ENCODE measurements around the gene RASA4B. TPM values are rescaled to one million over a fixed set of nuclear protein-coding genes. Genes with fewer than 3 reads are reported as not detected.
A peak's percentile ranks its signal among the peaks of the same experiment; 100 is the strongest.

Gene RASA4B
- total RNA-seq, 4 donors from 2014 or later, result 4.2 to 39.2 (median 18.5) TPM

DNA sequence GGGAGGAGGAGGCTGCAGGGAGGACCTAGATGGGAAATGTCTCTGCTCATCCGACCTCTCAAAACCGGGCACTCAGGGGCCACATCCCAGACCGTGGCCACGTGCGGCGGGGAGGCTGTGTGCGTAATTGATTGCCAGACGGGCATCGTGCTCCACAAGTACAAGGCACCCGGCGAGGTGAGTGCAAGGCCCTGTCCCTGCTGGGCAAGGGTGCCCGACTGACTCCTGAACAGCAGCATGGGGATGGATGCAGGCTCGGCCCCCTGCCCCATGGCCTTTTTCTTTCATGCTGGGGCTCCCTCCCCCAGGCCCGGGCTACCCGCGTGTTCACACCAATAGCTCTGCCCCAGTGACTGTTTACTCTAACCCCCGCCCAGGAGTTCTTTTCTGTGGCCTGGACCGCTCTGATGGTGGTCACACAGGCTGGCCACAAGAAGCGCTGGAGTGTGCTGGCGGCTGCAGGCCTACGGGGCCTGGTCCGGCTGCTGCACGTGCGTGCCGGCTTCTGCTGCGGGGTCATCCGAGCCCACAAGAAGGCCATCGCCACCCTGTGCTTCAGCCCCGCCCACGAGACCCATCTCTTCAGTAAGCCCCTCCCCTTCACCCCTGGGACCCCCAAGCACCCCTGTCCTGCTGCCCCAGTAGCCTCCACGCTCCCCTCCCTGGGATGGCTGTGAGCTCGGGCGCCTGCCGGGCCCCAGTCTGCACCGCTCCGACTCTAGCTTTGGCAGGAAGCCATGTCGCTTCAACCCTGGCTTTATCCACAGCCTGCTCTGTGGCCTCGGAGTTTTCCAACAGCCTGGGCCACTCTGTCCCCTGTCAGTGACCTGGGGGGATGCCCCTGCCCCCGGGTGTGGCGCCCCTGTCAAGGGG lies 48.9 kb downstream of the RASA4B start:
- Histone ChIP-seq H3K9me3 (no peaks in the 10 kb centered on the region), H3K4me1 (peaks cover 11 to 33% (median 24%) of the 10 kb centered on the region in 4 donors), H3K4me3 (no peak overlapping the region), H3K27ac (replicated peaks in 1 of 4) (no peak overlapping the region), H3K36me3 (peaks cover 7 to 63% (median 48%) of the 10 kb centered on the region in 4 donors), H3K27me3 (no peaks in the 10 kb centered on the region)
- no peak for TF ChIP-seq POLR2AphosphoS5 (IDR thresholded peaks at IDR 0.05)
- TF ChIP-seq, protein P1, sequence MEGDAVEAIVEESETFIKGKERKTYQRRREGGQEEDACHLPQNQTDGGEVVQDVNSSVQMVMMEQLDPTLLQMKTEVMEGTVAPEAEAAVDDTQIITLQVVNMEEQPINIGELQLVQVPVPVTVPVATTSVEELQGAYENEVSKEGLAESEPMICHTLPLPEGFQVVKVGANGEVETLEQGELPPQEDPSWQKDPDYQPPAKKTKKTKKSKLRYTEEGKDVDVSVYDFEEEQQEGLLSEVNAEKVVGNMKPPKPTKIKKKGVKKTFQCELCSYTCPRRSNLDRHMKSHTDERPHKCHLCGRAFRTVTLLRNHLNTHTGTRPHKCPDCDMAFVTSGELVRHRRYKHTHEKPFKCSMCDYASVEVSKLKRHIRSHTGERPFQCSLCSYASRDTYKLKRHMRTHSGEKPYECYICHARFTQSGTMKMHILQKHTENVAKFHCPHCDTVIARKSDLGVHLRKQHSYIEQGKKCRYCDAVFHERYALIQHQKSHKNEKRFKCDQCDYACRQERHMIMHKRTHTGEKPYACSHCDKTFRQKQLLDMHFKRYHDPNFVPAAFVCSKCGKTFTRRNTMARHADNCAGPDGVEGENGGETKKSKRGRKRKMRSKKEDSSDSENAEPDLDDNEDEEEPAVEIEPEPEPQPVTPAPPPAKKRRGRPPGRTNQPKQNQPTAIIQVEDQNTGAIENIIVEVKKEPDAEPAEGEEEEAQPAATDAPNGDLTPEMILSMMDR (IDR thresholded peaks at IDR 0.05), result no peak
- no peak for TF ChIP-seq POLR2A (IDR thresholded peaks at IDR 0.05; ENCODE audit: low read depth)
- TF ChIP-seq EP300 (IDR thresholded peaks at IDR 0.05), result no peak
- DNase-seq (ENCODE audit: extremely low spot score), result no peak
- WGBS, result 85% methylated on average over 33 of the region's 40 CpGs
- intact Hi-C loops (cut with DNase I), result no loop called here

DNA sequence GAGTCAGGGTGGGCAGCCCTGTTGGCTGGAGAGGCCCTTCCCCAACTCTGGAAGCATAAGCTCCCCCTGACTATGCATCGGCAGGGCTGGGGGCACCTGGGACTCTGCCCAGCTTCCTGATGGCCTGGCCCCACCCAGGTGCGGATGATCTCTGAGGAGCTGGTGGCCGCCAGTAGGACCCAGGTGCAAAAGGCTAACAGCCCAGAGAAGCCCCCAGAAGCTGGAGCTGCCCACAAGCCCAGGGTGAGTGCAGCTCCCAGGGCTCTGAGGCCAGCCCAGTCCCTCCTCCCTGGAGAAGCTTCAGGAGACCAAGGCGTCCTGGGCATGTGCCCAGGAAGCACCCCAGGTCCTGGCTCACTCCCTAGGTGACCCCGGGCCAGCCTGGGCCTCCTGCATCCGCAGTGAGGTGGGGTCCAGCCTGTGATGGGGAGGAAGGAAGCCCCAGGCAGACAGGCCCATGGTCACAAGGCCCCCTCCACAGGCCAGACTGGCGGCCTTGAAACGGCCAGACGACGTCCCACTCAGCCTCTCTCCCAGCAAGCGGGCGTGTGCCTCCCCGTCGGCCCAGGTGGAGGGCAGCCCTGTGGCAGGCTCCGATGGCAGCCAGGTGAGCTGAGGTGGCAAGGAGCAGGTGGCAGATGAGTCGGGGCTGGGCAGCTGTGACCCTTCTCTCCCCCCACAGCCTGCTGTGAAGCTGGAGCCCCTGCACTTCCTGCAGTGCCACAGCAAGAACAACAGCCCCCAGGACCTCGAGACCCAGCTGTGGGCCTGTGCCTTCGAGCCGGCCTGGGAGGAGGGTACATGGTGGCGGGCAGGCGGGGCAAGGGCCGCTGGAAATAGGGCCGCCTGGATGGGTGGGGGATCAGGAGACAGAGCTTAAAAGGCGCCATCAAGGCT lies 49.7 kb downstream of the RASA4B start:
- Histone ChIP-seq H3K4me1 (peaks cover 16 to 42% (median 32%) of the 10 kb centered on the region in 4 donors), H3K36me3 (peaks cover 6 to 54% (median 40%) of the 10 kb centered on the region in 4 donors), H3K9me3 (no peaks in the 10 kb centered on the region), H3K4me3 (no peak overlapping the region), H3K27ac (replicated peaks in 1 of 4) (no peak overlapping the region), H3K27me3 (no peaks in the 10 kb centered on the region)
- TF ChIP-seq POLR2A (IDR thresholded peaks at IDR 0.05; ENCODE audit: low read depth) (no peak), EP300 (IDR thresholded peaks at IDR 0.05) (no peak), POLR2AphosphoS5 (IDR thresholded peaks at IDR 0.05) (no peak)
- TF ChIP-seq, protein P1 (IDR thresholded peaks at IDR 0.05), result no peak
- intact Hi-C loops (cut with DNase I), result no loop called here
- WGBS, result 88% methylated on average over 13 of the region's 24 CpGs
- DNase-seq (ENCODE audit: extremely low spot score), result no peak

DNA sequence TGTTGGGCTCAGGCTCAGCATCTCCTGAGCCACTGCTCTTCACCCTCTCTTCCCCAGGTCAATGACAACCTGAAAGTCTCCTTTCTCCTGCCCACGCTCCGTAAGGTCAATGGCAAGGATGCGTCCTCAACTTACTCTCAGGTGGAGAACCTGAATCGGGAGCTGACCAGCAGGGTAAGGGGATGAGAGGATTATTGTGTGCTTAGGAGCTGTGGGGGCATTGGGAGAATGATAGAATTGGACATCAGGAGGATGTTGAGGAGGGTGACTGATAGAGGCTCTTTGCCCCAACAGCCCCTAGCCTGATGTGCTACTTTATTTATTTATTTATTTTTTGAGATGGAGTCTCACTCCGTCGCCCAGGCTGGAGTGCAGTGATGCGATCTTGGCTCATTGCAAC lies 51.5 kb downstream of the RASA4B start:
- H3K4me1 ChIP-seq, result peaks cover 16 to 54% (median 38%) of the 10 kb centered on the region in 4 donors
- peaks cover 0 to 36% (median 25%) of the 10 kb centered on the region in 4 donors for H3K36me3 ChIP-seq
- H3K4me3 ChIP-seq, result peak overlapping the region in 3 of 4 donors; percentile 89 to 97 (median 96)
- H3K9me3 ChIP-seq, result no peaks in the 10 kb centered on the region
- TF ChIP-seq EP300 (IDR thresholded peaks at IDR 0.05) (no peak), POLR2AphosphoS5 (IDR thresholded peaks at IDR 0.05) (no peak), POLR2A (IDR thresholded peaks at IDR 0.05; ENCODE audit: low read depth) (no peak)
- TF ChIP-seq, protein P1 (IDR thresholded peaks at IDR 0.05), result no peak
- no peaks in the 10 kb centered on the region for H3K27me3 ChIP-seq
- DNase-seq (ENCODE audit: extremely low spot score), result no peak
- 88% methylated on average over 7 of the region's 7 CpGs for WGBS
- no peak overlapping the region for H3K27ac ChIP-seq (replicated peaks in 1 of 4)
- intact Hi-C loops (cut with DNase I), result no loop called here

DNA sequence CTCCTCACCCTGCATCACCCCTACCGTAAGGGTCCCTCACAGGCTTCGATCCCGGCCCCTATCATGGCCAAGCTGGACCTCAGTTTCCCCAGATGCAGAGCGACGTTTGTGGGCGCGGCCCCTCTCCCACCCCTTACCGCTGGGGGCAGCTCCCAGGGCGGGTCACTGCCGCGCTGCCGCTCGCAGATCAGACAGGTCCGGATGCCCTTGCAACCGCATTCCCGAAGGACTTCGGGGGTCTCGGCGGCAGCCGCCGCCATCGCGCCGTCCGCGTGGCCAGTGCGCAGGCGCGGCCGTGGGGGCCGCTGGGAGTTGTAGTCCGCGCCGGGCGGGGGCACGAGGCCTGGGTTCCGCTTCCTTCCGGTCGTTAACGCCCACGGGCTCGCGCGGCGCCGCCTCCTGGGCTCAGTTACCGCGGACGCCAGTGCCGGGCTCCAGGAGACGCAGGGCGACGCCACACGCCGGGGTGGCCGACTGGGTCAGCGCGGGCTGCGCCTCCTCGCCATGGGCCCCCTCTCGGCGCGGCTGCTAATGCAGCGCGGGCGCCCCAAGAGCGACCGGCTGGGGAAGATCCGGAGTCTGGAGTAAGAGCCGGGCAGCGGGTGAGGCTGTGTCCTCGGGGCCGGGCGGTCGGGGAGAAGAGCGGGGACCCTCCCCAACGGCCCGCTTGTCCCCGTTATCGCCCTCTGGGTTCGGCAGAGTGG lies 52.8 kb downstream of the RASA4B start, which contains the start of the genes ALKBH4 and LRWD1:
ALKBH4 (minus strand) TSS at position 287 of the 704 bp plus-strand sequence; CDS start at position 260, 27 bp downstream.
LRWD1 (plus strand) TSS at position 408 of the 704 bp plus-strand sequence; CDS start at position 505, 97 bp downstream.
- TF ChIP-seq POLR2AphosphoS5 (IDR thresholded peaks at IDR 0.05) (peak; percentile 80 to 86), EP300 (IDR thresholded peaks at IDR 0.05) (no peak), POLR2A (IDR thresholded peaks at IDR 0.05; ENCODE audit: low read depth) (no peak)
- TF ChIP-seq, protein P1 (IDR thresholded peaks at IDR 0.05), result peak; percentile 14 to 54 (median 21)
- no peaks in the 10 kb centered on the region for H3K9me3 ChIP-seq
- H3K27me3 ChIP-seq, result no peaks in the 10 kb centered on the region
- H3K27ac ChIP-seq (replicated peaks in 1 of 4), result peak within 1 kb of the TSS; percentile 78 to 84 (median 81)
- peaks cover 0 to 28% (median 22%) of the 10 kb centered on the region in 4 donors for H3K36me3 ChIP-seq
- peak; percentile 97 for DNase-seq (ENCODE audit: extremely low spot score)
- peak within 1 kb of the TSS; percentile 89 to 98 (median 96) for H3K4me3 ChIP-seq
- H3K4me1 ChIP-seq, result peaks cover 16 to 54% (median 38%) of the 10 kb centered on the region in 4 donors
- intact Hi-C loops (cut with DNase I), result no loop called here
- 0% methylated on average over 7 of the region's 81 CpGs for WGBS
